GM08714 (cell line): ENCODE data around the gene SPAG9.

Experiments
- H3K4me3 ChIP-seq: fragments of 200-500 bp; sonication (Bioruptor generic); 2 replicates; pipeline ENCODE4 v1.5.1; 2014; ENCODE audit warnings: mild to moderate bottlenecking, low read length, inconsistent platforms
- ZNF274 ChIP-seq: IDR thresholded peaks from 2 replicates; pipeline ENCODE4 v1.6.1; 2012; ENCODE audit warnings: mild to moderate bottlenecking, low read depth, low read length

Gene SPAG9

DNA sequence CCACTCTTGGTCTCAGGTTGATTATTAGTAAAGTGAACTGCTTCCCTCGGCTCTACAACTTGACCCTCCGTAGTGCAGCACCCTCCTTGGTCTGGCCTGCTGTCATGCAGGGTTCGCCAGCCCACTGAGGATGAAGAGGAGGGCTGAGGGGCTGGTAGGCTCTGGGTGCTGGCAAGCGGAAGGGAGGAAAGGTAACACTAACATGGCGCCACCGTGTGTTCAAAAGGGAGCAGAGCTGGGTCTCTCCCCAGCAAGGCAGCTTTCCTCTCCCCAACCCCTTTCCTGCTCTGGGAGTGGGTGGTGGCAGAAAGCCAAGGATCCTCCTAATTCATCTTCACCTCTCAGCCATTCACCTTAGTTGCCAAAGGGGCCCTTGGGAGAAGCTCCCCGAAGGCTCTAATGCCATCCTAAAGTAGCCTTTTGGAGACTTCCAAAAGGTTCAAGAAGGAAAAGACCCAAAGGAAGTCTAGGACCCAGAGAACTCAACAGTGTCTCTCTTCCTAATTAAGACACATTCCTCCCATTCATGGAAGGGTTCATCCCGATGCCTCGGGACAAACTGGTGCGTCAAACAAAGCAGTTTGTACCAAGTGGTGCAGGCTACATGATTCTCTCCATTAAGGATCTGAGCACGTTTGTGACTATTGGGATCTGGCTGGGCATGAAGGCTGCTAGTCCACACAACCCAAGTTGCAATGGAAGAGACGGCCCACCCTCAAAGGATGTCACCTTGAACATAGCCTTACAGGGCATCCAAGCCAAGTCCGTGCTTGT is 163.7 kb downstream of the SPAG9 start:
- no peak overlapping the region for H3K4me3 ChIP-seq
- no peak for TF ChIP-seq ZNF274

DNA sequence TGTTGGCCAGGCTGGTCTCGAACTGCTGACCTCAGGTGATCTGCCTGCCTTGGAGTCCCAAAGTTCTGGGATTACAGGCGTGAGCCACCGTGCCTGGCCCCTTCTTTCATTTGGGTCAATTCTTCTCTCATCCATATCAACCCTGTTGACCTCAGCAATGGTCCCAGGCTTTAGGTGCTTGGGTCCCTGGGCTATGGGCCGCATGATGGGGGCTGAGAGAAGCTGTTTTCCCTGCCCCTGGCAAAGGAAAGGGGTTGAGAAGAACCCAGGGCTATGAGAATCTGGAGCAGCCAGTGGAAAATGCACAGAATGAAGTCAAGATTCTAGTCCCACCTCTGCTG is 164.3 kb downstream of the SPAG9 start:
- no peak overlapping the region for H3K4me3 ChIP-seq
- TF ChIP-seq ZNF274: no peak

- no peak for TF ChIP-seq ZNF274
- no peak overlapping the region for H3K4me3 ChIP-seq
These were observed 165.0 kb downstream of the SPAG9 start for GRCh38 chr17:50955667-50956120.

DNA sequence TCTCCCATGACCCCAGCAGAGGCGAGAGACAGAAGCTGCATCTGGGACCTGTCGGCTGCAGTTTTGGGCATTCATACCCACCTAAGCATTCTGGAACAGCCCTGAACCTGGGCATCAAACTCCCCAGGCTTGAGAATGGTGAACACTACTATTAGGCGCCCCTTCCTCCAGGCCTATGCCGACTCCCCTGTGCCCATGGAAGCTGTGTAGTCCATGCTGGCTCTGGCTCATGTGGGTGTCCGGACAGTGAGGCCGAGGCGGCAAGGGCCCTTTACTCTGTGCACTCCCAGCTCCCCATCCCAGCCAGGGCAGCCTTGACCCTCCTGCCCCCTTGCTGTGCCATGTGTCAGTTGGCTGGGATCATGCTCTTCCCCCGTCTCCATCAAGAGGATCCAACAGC is 165.5 kb downstream of the SPAG9 start:
- H3K4me3 ChIP-seq: no peak overlapping the region
- no peak for TF ChIP-seq ZNF274

- no peak for TF ChIP-seq ZNF274
- no peak overlapping the region for H3K4me3 ChIP-seq
These were observed 166.0 kb downstream of the SPAG9 start for GRCh38 chr17:50954641-50955121.

DNA sequence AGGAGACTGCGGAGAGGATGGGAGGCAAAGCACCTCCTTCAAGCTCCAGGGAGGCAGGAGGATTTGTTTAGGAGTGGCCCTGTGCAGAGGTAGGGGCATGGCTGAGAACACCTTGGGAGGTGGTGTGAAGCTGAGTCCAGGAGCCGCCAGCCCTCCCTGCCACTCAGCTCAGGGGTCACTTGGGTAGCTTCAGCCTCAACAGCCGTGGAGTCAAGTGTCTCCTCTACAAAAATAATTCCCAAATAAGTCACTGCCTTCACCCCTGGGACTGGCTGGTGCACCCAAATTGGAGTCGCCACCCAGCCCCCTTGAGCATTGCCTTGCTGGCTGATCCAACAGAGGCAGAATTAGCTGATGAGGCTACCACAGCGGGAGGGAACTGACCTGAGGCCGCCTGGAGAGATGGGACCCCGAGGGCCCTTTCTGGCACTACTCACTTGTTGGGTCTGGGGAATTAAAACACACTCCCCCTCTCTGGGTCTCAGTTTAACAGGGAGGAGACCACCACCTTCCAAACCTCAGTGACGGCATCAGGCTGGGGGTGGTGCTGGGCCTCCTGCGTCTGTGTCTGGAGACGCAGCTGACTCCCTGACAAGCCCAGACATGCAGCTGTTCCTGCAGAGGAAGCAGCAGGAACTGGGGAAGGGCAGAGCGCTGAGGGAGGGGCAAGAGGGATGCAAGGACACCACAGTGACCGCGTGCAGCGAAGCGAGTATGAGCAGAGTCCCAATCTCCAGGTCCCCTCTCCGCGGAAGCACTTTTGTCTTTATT is 166.7 kb downstream of the SPAG9 start:
- TF ChIP-seq ZNF274: no peak
- H3K4me3 ChIP-seq: no peak overlapping the region

- no peak for TF ChIP-seq ZNF274
- no peak overlapping the region for H3K4me3 ChIP-seq
These were observed 167.2 kb downstream of the SPAG9 start for GRCh38 chr17:50953518-50953830.

DNA sequence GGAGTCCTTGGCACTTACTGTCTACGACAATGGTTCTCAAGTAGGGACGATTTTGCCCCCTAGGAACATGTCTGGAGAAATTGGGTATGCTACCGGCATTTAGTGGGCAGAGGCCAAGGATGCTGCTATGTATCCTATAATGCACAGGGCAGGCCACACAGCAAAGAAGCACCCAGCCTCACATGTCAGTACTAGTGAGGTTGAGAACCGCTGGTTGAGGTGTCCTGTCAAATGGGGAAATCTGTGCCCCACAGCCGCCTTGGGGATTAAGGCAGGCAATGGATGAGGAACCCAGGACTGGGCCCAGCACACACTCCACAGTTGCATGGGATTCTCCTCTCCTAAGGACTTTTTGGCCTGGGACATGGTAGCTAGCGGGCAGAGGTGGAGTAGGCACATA is 167.8 kb downstream of the SPAG9 start:
- no peak overlapping the region for H3K4me3 ChIP-seq
- no peak for TF ChIP-seq ZNF274

GRCh38 chr17:50952013-50952412 is 168.7 kb downstream of the SPAG9 start:
- no peak overlapping the region for H3K4me3 ChIP-seq
- no peak for TF ChIP-seq ZNF274

DNA sequence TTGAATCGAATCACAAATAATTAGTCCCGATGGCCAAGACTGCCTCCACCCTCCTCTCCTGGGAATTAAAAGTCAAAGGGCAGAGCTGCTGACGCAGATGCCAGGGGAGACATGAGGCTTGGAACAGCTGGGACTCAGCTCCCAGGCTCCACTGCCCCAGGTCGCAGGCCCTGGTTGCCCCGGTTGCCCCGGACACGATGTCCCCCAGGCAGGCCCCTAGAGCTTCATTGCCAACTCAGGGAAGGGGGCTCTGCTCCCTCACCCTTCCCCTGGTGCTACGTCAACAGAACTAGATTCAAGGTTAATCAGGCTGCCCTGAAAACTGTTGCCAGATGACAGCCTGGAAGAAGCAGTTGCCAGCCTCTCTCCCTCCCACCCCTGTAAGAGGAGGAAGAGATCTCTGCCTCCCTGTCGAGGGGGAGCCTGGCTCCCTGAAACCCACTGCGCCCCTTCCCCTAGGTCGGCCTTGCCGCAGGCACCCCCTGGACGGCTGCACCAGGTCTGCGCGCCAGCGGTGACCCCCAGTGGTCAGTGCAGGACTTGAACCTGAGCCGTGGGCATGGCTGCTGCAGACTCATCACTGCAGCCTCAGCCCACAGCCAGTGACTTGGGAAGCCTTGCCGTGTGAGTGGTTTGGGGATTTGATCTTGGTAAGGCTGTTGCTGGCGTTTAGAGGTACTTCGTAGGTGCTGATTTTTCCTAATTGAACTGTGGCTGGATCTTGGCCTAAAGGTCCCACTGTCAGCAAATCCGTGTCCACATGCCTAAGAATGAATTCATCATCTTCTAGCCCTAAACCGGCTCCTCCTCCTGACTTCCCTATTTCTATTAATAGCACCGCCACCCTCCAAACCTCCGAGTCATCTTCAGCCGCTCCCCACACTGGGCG is 170.4 kb downstream of the SPAG9 start:
- no peak overlapping the region for H3K4me3 ChIP-seq
- TF ChIP-seq ZNF274: no peak

GRCh38 chr17:50949128-50949988 is 171.3 kb downstream of the SPAG9 start:
- no peak overlapping the region for H3K4me3 ChIP-seq
- TF ChIP-seq ZNF274: no peak

DNA sequence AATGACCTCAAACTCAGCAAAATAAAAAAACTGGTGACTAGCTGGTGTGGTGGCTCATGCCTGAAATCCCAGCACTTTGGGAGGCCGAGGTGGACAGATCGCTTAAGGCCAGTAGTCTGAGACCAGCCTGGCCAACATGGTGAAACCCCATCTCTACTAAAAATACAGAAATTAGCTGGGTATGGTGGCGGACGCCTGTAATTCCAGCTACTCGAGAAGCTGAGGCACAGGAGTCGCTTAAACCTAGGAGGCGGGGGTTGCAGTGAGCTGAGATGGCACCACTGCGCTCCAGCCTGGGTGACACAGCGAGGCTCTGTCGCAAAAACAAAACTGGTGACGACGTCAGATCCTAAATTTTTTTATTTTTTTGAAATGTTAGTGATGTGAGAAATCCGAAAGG is 172.0 kb downstream of the SPAG9 start:
- no peak for TF ChIP-seq ZNF274
- H3K4me3 ChIP-seq: no peak overlapping the region

GRCh38 chr17:50947782-50948543 is 172.7 kb downstream of the SPAG9 start:
- TF ChIP-seq ZNF274: no peak

More at GRCh38 chr17:50947782-50948543, 172.7 kb downstream of the SPAG9 start:
- no peak overlapping the region for H3K4me3 ChIP-seq
